Activated CD4-positive, alpha-beta T cell treated with anti-CD3 and anti-CD28 coated beads for 4 hours (primary cell): ENCODE data around the gene DNAJC1.

ENCODE experiments used
- DNase-seq, 2 donors: peaks; one replicate each; pipeline ENCODE4 v3.0.0-alpha.2; 2020

The DNAJC1 gene

GRCh38 chr10:21754410-21755011 lies 249.0 kb downstream of the DNAJC1 start:
- DNase-seq = no peak

GRCh38 chr10:21753497-21754270 lies 249.8 kb downstream of the DNAJC1 start:
- DNase-seq = no peak

GRCh38 chr10:21751341-21752310 lies 251.9 kb downstream of the DNAJC1 start:
- no peak for DNase-seq

- DNase-seq = no peak
Observed at GRCh38 chr10:21750424-21750823, 253.1 kb downstream of the DNAJC1 start.

GRCh38 chr10:21749788-21750187 lies 253.7 kb downstream of the DNAJC1 start:
- no peak for DNase-seq

GRCh38 chr10:21747809-21748208 lies 255.7 kb downstream of the DNAJC1 start:
- no peak for DNase-seq

GRCh38 chr10:21746118-21746517 lies 257.4 kb downstream of the DNAJC1 start:
- no peak for DNase-seq

- no peak for DNase-seq
Observed at GRCh38 chr10:21744223-21744622, 259.3 kb downstream of the DNAJC1 start.

- DNase-seq = no peak
Observed at GRCh38 chr10:21742740-21743412, 260.7 kb downstream of the DNAJC1 start.

- peak; percentile 35 to 41 for DNase-seq
Observed at GRCh38 chr10:21740989-21741388, 262.5 kb downstream of the DNAJC1 start.

DNA sequence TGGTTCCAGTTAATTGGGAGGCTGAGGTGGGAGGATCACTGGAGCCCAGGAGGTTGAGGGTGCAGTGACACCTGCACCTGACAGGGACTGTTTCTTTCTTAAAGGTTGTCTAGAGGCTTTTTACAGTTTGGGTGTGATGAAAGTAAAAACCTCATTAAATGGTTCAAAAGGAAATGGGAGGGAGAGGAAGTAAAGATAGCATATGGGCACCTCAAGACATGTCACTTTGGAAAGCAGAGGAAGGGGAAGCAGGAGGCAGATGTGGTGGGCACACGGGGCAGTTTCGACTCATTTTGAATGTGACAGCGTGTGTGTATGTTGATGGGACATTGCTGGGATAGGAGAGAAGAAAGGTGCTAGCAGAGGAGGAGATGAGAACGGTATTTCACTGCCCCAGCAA lies 266.4 kb downstream of the DNAJC1 start:
- DNase-seq = no peak

DNA sequence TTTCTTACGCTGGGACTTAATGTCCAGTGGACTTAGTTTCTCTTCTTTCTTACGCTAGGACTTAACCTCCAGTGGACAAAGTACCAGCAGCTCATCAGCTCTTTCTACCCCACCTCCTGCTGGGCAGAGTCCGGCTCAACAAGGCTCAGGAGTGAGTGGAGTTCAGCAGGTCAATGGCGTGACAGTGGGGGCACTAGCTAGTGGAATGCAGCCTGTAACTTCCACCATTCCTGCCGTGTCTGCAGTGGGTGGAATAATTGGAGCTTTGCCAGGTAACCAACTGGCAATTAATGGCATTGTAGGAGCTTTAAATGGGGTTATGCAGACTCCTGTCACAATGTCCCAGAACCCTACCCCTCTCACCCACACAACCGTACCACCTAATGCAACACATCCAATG lies 269.8 kb downstream of the DNAJC1 start:
- no peak for DNase-seq

- DNase-seq = peak in 1 of 2 donors; percentile 26
Observed at GRCh38 chr10:21732067-21732772, 271.3 kb downstream of the DNAJC1 start.

GRCh38 chr10:21728618-21729017 lies 274.9 kb downstream of the DNAJC1 start:
- DNase-seq = no peak

- DNase-seq = no peak
Observed at GRCh38 chr10:21727452-21728168, 275.9 kb downstream of the DNAJC1 start.

DNA sequence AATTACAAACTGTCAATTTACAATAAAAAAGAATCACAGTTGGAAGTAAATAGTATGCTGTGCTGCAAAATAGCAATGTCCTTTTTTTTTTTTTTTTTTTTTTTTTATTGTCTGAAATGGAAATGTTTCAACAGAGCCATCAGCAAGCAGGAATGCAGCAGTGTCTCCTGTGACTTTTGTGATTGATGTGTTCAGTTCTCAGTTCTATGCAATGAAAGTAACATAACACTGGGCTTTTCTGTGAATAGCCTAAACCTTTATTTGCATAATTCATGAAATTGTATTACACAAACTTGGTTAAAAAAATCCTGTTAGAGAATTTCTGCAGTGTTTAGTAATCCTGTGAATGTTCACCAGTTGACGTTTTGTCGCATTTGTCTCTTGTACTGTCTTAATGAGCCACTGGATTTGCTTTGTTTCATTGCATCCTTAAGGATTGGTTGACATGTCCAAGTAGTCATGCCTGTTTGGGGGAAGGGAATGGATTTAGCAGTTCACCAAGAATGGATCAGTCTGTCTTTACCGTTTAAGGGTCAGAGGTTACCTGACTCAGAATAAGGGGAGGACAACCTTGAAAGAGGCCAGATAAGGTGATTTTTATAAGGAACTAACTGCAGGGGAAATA lies 276.8 kb downstream of the DNAJC1 start:
- DNase-seq = no peak

GRCh38 chr10:21724687-21725367 lies 278.7 kb downstream of the DNAJC1 start:
- peak; percentile 41 to 44 for DNase-seq

DNA sequence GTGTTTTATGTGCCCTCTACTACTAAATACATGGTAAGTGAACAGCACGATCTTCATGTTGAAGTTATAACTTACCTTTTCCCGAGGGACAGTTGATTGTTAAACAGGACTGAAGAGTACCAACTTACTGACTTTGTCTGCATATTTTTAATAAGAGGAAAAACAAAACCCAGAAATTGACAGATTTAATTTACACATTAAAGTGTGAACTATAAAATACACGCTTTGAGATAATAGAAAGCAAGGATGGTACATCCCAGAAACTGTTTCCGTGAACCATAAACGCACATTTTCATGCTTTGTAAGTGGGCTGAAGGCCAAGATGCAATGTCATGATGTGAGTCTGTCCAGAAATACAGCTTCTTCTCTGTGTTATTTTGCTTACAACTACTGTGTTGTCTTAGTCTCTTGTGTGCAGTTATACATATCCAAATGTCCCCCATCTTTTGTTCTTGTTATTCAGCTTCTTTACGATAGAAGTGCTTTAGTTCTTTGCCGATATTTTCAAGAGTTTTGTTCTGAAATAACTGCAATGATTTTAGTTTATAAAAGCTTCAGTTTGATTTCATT lies 279.4 kb downstream of the DNAJC1 start:
- DNase-seq = no peak

DNA sequence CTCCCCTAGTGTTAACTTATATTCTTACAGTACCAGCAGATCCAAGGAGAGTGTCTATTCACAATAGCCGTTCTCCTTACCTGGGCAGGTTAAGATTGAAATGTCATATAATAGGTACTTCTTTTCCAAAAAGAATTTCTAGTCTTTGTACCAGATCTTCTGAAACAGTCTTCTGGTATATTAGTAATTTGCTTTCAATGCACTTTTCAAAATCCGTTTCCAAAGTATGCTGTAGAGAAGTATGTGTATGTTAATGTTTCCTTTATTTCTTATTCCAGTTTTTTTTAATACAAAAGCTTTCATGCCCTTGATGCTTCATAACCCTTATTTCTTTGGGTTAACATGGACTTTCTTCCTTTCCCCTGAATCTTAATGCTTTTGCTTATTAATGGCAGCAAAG lies 281.3 kb downstream of the DNAJC1 start:
- DNase-seq = no peak
